Stimulated activated CD8-positive, alpha-beta memory T cell treated with anti-CD3 and anti-CD28 coated beads, Interleukin-4, amount 100 ng/mL, for 1 hour (primary cell): Measurements from ENCODE around the gene TTC23.

ENCODE experiments used
- DNase-seq, 2 donors: peaks; one replicate each; pipeline ENCODE4 v3.0.0-alpha.2; 2020; ENCODE audit warnings: low read depth in 2 of 2, low spot score in 1 of 2

TTC23 gene

DNA sequence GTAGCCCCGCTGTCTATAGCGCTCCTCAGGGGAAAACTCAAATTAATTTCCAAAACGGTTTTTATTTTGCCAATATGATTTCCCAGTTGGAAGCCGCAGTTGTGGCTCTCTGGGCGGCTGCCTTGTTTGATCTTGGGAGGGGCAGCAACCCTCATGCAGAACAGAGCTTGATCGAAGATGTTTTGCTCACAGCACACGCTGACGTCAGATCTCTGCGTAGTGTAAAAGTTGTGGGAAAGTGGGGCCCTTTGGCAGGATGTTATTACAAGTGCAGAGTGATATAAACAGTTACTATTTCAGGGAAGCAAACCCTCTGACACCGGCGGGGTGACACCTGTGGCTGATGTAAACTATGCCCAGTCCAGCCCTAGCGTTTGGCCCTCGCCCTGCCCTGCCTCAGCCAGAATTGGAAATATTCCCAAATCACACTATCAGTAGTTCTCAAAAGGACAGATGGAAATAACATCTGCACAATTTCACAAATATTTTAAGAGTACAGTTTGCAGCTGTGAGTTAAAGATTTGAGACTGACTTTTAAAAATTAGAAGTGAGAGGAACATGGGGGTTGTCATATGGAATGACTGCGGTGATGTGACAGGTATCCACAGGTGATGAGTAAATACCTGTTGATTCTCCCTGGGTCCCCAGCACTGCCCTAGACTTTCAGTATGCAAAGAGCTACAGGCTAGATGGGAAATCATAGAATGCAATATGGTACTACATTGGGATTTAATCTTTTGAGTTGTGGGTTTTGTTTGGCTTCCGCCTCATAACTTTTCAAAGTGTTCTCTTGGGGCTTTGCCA, 142.8 kb downstream of the TTC23 start:
- no peak for DNase-seq

DNA sequence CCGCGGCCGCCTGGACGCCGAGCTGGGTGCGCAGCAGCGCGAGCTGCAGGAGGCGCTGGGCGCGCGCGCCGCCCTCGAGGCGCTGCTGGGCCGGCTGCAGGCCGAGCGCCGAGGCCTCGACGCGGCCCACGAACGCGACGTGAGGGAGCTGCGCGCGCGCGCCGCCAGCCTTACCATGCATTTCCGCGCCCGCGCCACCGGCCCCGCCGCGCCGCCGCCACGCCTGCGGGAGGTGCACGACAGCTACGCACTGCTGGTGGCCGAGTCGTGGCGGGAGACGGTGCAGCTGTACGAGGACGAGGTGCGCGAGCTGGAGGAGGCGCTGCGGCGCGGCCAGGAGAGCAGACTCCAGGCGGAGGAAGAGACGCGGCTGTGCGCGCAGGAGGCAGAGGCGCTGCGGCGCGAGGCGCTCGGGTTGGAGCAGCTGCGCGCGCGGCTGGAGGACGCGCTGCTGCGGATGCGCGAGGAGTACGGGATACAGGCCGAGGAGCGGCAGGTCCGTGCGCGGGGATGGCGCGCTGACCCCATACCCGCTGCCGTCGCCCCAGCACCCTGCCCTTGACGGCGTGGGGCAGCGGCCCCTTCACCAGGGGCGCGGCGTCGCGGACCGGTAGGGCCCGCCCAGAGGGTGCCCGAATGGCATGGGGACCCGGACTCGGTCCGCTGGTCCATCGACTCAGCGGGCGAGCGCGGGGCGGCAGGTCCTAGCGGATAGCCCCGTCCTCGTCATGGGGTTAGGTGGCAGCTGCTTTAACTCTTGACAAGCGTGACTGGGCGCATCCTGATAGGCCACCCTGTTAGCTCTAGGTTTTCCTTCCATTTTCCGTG, 143.7 kb downstream of the TTC23 start:
- DNase-seq, result no peak

DNA sequence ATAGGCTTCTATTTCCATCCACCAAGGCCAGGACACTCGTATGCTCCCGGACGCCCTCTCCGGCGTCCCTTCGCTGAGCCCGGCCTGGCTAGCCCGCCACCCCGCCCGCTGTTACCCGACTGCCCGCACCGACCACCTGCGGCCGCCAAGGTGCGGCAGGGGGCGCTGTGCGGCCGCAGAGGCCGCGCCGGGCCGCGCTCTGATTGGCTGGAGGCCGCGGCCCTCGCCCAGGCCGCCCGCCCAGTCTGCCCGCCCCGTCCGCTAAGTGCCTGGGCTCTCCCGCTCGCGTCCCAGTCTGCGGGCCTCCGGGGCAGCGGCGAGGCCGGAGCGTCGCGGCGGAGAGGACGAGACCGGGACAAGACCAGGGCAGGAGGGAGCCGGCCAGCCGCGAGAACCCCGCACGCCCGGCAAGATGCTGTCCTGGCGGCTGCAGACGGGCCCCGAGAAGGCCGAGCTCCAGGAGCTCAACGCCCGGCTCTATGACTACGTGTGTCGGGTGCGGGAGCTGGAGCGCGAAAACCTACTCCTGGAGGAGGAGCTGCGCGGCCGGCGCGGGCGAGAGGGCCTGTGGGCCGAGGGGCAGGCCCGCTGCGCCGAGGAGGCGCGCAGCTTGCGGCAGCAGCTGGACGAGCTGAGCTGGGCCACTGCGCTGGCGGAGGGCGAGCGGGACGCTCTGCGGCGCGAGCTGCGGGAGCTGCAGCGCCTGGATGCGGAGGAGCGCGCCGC, 144.4 kb downstream of the TTC23 start, which contains the start of gene SYNM:
SYNM (plus strand) TSS at position 293 of the 726 bp plus-strand sequence; CDS start at position 413, 120 bp downstream.
- no peak for DNase-seq

DNA sequence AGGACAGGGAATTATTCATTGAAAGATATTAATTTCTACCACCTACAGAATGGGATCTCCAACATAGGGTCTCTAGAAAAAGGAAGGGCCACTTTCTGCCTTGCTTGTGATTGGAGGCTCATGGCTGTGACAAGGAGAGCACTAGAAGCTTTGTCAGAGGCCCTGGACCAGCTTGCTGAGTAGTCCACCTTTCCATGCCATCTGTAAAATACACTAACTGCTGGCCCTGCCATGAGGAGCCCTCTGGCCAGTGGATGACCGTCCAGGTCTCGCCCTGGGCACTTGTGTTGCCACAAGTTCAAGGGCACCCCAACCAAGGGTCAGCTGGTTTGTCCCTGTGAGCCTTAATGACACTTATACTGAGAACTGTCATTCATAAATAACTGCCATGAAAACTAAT, 146.1 kb downstream of the TTC23 start:
- no peak for DNase-seq

DNA sequence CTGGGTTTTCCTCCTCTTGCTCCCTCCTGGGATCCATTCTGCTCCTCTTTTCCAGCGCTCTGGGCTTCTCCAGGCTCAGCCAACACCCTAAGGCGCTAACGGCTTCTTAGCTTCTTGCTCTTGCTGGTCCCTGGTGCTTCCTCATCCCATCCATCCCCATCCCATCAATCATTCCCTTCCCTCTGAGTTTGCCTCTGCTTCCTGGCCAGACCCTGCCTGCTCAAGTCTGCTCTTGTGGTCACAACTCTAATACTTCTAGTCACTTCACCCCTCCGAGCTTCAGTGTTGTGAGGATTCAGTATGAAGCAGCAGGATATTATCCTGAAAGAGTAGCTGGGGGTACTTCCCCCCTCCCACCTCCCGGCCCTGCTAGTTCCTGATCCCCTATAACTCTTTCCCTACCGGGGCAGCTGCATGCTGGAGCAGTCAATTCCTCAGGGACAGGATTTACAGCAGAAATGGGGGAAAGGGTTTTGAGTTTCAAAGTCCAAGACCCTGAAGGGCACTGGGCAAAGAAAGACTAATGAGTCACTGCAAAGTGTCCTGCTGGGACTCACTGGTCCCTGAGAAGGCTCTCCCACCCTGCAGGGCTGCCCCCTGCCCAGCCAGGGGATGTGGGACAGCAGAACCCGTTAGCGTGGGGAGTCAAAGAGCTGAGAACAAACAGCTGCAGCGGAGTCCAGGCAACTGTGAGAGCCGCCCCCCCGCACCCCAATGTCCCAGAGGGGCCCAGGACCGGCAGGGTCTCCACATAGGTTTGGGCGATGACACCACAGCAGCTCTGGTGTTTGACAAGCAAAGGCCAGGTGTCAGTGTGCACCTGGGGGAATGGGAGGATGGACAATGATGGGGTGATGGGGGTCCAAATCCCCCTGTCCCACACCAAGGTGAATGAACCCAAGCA, 146.8 kb downstream of the TTC23 start:
- no peak for DNase-seq

DNA sequence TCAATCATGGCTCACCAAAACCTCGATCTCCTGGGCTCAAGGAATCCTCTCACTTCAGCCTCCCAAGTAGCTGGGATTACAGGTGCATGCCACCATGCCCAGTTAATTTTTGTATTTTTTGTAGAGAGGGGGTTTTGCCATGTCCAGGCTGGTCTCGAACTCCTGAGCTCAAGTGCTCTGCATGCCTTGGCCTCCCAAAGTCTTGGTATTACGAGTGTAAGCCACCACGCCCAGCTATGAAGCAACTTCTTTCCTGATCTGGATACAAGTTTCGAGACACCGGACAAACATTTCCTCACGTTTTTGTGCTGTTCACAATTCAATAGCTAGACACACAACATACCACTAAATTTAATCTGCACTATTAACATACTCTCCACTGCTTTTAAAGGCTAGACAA, 147.9 kb downstream of the TTC23 start:
- DNase-seq, result no peak

DNA sequence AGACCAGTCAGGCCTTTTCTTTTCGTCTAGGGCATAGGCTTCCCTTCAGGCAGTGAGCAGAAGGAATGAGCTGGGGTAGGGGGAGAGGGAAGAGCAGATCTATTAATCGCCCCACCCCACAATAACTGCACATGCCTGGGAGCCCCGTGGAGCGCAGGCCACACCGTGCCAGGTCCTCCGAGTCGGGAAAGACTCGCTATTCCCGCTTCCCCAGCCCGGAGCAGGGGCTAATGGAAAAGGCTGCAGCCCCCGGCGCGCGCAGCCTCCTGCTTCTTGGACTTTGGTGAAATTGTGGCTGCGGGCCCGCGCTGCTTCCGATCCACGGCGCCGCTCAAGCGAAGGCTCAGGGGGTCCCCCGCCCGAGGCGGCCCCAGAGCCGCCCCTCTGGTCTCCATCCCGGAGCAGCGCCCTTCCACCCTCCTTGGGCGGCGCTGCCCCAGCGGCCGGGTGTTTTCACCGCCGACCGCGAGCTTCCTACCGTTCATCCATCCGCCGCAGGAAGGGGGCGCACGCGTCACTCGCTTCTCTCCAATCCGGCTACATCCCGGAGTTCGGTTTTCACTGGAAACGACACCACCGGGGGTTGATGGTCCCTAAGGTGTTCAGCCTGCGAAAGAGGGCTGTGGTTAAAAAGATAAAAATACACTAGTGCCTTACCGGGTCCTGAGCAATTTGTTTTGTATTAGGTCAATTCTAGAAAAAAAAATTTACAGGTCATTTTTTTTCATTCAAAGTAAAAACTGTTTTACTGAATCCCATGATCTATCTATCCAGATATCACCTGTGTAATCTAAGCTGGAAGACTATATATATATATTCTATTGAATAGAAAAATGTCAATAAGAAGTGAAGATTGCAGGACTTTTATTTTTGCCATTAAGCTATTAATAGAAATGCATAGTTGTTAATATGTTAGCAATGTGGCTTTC, 148.9 kb downstream of the TTC23 start:
- DNase-seq, result no peak

DNA sequence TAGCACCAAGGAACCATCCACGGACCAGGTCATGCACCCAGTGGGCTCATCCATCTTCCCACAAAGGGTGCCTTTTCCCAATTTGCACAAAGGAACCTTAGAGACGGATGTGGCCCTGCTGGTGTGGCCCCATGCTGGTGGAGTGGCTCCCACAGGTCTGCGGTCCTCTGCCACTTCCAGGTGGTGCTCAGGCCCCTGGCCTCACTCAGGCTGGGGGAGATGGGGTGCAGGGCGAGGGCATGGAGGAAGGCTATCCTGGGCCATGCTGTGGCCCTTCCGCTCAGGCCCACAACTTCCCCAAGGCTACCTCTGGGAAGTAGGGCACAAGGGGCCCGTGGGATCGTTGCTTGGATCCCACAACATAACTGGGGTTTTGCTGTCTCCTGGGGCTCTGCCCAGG, 149.7 kb downstream of the TTC23 start:
- no peak for DNase-seq

DNA sequence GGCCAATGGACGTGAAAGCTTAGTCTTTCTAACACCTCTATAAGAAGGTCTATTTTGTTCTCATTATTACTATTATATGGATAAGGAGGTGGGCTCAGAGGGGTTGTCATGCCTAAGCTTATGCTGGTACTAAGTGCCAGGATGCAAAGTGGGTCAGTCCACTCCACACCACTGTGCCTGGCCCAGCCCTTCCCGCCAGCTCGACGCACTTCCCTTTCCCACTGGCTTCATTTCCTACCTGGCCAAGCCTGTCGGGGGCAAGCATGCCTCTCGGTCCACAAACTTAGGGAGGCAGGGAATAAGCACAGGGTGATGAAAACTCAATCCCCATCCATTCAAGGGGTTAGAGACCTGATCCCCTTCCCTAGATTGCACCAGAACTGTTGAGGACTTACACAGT, 150.4 kb downstream of the TTC23 start:
- DNase-seq, result no peak

DNA sequence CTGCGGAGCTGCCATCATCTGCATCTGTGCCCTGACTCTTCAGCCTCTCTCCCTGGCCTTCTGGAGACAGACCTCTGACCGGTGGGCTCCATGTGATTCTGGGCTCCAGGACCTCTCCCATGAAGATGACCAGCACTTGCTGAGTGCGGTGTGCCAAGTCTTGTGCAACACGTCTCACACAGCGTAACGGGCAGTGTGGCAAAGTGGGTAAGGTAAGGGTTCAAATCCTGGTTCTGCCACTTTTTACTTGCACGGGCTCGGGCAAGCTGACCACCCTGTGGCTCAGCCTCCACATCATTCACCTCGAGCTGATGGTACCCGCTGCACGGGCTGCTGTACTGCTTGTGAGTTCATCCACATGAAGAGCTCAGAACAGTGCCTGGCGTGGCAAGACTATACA, 151.0 kb downstream of the TTC23 start:
- no peak for DNase-seq

DNA sequence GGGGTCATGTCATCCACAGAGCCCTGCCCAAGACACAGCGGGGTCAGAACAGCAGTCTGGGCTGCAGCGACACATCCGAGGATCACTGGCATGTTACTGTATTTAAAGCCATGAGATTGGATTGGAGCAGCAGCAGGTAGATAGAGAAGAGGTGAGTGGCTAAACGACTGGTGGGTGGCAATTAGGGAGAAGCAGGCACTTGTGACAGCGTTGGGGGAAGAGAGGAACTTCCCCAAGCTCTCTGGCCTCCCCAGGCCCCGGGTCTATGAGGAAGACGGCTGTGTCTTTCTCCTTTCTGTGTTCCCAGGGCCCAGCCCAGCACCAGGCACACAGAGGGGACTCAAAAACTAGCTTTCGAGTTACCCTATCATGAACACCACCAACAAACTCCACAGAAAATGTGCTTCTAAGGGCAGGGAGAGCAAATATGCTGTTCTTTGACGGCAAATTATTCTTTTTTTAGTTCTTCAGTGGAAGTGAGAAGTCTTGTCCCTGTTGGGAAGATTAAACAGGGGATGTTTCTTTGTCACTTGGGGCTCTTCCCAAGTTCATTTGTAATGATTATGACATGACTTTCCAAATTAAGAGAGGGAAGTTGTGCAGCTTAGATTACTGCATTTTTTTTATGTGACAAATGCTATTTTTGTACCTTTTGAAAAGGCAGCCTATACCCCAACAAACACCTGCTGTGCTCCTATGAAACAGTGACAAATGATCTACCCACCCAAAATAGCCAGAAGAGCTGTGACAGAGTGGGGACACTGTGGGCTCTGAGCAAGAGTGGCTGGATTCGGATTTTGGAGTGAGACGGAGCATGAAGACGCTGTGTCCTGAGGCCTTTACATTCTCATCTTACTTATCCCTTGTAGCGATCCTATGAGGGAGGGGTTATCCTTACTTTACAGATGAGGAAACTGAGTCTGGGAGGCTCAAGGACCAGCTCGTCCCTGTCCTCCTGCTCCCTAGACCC, 151.7 kb downstream of the TTC23 start:
- no peak for DNase-seq

DNA sequence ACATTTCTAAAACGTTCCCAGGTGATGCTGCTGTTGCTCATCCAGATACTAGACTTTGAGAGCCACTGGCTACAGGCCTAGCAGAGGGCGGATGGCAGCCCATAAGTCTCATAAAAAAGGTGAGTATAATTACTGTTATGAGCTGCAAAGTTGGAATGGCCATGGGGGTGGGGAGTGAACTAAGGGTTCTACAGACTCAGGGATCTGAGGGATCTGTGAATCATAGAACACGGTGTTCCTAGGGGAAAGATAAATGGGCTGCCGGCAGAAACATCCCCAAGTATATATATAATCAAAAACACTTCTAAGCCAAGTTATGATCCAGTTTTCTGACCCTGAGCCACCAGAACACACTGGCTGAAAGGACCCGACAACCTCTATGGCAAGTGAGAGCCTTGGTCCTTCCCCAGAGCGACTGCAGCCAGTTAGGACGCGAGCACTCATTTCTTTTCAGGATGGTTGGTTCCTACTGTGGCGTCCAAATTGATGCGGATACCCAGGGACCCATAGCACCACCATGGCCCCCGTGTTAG, 152.4 kb downstream of the TTC23 start:
- DNase-seq, result no peak

DNA sequence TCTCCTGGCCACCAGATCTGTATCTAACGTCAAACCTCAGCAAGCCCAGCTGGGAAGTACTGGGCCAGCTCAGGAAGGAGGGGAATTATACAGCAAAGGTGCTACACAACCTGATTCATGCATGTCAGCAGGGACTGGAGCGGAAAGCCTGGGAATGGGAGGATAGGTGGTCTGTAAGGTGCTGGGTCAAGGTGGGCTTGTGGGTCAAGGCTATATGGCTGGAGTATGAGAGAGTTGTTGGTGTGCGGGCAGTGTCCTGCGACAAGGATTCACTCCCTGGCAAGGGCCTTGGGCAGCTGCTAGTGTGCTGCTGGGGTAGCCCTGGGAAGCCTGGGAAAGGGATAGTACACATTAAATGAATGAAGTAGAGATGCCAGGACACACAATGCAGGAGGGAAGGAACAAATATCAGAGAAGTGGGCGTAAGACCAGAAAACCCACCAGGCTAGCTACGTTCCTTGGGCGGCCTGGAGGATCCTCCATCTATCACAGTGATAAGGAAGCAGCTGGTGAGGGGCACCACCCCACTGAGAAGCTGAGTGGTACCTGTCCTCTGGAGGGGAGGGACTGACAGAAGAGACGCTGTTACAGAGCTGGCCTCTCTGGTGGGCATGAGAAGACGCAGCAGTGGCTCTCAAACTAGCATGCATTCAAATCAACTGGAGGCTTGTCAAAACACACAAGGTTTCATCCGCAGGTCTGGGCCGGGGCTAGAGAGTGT, 153.0 kb downstream of the TTC23 start:
- no peak for DNase-seq

DNA sequence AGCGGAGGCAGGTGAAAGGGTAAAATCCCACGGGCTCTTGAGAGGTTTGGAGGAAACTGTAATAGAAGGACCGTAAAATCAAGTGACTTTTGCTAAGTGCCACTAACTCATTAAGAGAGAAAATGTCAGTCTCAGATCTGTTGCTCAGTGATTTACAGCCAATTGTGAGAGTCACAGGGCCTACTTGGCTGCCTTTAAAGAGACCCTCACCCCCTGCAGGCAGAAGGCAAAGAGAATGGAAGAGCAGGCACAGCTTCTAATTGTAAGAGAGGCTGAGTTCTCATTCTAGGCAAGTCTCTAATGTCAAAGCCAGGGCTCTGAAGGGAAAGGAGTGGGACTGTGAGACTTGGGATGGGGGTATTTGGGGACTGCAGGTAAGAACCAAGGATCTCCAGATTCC, 153.8 kb downstream of the TTC23 start:
- DNase-seq, result no peak

DNA sequence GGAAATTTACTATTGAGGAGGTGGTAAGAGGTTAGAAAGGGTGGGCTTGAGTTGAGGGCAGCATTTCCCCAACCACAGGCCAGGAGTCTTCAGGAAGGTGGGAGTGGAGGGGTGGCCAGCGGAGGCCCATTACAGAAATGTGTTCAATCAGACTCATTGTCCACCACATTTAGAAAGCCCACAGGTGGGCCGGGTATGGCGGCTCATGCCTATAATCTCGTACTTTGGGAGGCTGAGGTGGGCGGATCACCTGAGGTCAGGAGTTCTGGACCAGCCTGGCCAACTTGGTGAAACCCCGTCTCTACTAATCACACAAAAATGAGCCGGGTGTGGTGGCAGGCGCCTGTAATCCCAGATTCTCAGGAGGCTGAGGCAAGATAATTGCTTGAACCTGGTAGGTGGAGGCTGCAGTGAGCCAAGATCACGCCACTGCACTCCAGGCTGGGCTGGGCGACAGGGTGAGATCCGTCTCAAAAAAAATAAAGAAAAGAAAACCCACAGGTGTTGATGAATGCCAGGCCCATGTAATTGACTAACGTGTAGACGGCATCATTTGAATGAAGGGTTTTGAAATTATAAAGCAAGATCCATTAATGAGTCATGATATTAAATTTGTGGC, 156.7 kb downstream of the TTC23 start:
- no peak for DNase-seq

DNA sequence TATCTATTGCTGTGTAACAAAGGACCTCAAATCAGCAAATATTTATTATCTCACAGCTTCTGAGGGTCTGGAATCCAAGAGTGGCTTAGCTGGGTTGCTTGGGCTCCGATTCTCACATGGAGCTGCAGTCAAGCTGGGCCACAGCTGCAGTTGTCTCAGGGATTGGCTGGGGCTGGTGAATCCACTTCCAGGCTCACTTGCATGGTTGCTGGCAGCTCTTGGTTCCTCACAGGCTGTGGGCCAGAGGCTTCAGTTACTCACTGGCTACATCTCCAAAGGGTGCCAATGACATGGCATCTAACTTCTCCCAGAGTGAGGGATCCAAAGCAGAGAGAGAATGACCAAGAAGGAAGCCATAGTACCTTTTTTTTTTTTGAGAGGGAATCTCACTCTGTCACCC, 158.4 kb downstream of the TTC23 start:
- no peak for DNase-seq
